Measurements from ENCODE around the gene IKZF4.
"Not testable (repeated sequence)": the region's sequence is repeated elsewhere in the genome, so short reads cannot be mapped to it uniquely, and the experiment has no call there.

The IKZF4 gene

GRCh38 chr12:56020423-56021184, at the start of gene IKZF4:
TSS of gene IKZF4 (plus strand) at chr12:56021043. CDS start at chr12:56021494, 451 bp downstream.
- DNase-seq, result no peak

GRCh38 chr12:55972042-55972441, 48.8 kb upstream of the IKZF4 start:
- no peak for DNase-seq

- no peak for DNase-seq
Measured at GRCh38 chr12:55972456-55972855, 48.4 kb upstream of the IKZF4 start.

- DNase-seq, result no peak
Measured at GRCh38 chr12:55972911-55973598, 47.8 kb upstream of the IKZF4 start.

- DNase-seq, result peak; percentile 99
Measured at GRCh38 chr12:55973599-55974307, 47.1 kb upstream of the IKZF4 start, which contains the start of gene RAB5B. TSS of gene RAB5B (plus strand) at chr12:55974078. CDS start at chr12:55986961, 12,883 bp downstream.

GRCh38 chr12:55974308-55974730, 46.5 kb upstream of the IKZF4 start:
- no peak for DNase-seq

GRCh38 chr12:55978393-55978792, 42.5 kb upstream of the IKZF4 start:
- no peak for DNase-seq

- DNase-seq, result no peak
Measured at GRCh38 chr12:55979069-55979468, 41.8 kb upstream of the IKZF4 start.

- not testable (repeated sequence) for DNase-seq
Measured at GRCh38 chr12:55981882-55982281, 39.0 kb upstream of the IKZF4 start.

GRCh38 chr12:55982319-55982936, 38.4 kb upstream of the IKZF4 start:
- no peak for DNase-seq

GRCh38 chr12:55983232-55983842, 37.5 kb upstream of the IKZF4 start:
- DNase-seq, result no peak

- DNase-seq, result no peak
Measured at GRCh38 chr12:55984861-55985260, 36.0 kb upstream of the IKZF4 start.

GRCh38 chr12:55985341-55985740, 35.5 kb upstream of the IKZF4 start:
- DNase-seq, result no peak

GRCh38 chr12:55985976-55986375, 34.9 kb upstream of the IKZF4 start:
- DNase-seq, result not testable (repeated sequence)

- DNase-seq, result no peak
Measured at GRCh38 chr12:55991110-55991509, 29.7 kb upstream of the IKZF4 start.

- DNase-seq, result no peak
Measured at GRCh38 chr12:55993230-55993853, 27.5 kb upstream of the IKZF4 start.

GRCh38 chr12:55995366-55995765, 25.5 kb upstream of the IKZF4 start:
- no peak for DNase-seq

GRCh38 chr12:55996201-55996714, 24.6 kb upstream of the IKZF4 start:
- peak; percentile 73 for DNase-seq

- peak; percentile 89 for DNase-seq
Measured at GRCh38 chr12:55996715-55997534, 23.9 kb upstream of the IKZF4 start, which contains the start of gene SUOX. TSS of gene SUOX (plus strand) at chr12:55997276. CDS start at chr12:56002222, 4,946 bp downstream.

- DNase-seq, result peak; percentile 18
Measured at GRCh38 chr12:55997535-55997859, 23.3 kb upstream of the IKZF4 start.

GRCh38 chr12:55999522-55999921, 21.3 kb upstream of the IKZF4 start:
- DNase-seq, result not testable (repeated sequence)
